ENCODE measurements around the gene MYLK.

The MYLK gene

GRCh38 chr3:123877466-123877865 is 6.7 kb downstream of the MYLK start:
- TF ChIP-seq SIN3A (IDR thresholded peaks at IDR 0.05; ENCODE audit: borderline replicate concordance, insufficient read depth, low read length) (no peak), REST (IDR thresholded peaks at IDR 0.05; ENCODE audit: insufficient read depth in 1 of 2, low read depth in 2 of 2, low read length in 2 of 2) (no peak), FOXP2 (optimal IDR thresholded peaks at IDR 0.05; ENCODE audit: borderline replicate concordance, extremely low read depth, extremely low read length, insufficient read depth) (no peak), POLR2AphosphoS5 (IDR thresholded peaks at IDR 0.05; ENCODE audit: low read depth, low read length) (no peak), TAF1 (IDR thresholded peaks at IDR 0.05; ENCODE audit: borderline replicate concordance, insufficient read depth, low read length) (no peak)

- TF ChIP-seq POLR2AphosphoS5 (IDR thresholded peaks at IDR 0.05; ENCODE audit: low read depth, low read length): no peak
- TF ChIP-seq REST (IDR thresholded peaks at IDR 0.05; ENCODE audit: insufficient read depth in 1 of 2, low read depth in 2 of 2, low read length in 2 of 2): no peak
- TF ChIP-seq SIN3A (IDR thresholded peaks at IDR 0.05; ENCODE audit: borderline replicate concordance, insufficient read depth, low read length): no peak
- no peak for TF ChIP-seq FOXP2 (optimal IDR thresholded peaks at IDR 0.05; ENCODE audit: borderline replicate concordance, extremely low read depth, extremely low read length, insufficient read depth)
- TF ChIP-seq TAF1 (IDR thresholded peaks at IDR 0.05; ENCODE audit: borderline replicate concordance, insufficient read depth, low read length): no peak
These were observed 7.3 kb downstream of the MYLK start for GRCh38 chr3:123876858-123877257.

GRCh38 chr3:123872621-123873020 is 11.5 kb downstream of the MYLK start:
- TF ChIP-seq POLR2AphosphoS5 (IDR thresholded peaks at IDR 0.05; ENCODE audit: low read depth, low read length): no peak
- TF ChIP-seq TAF1 (IDR thresholded peaks at IDR 0.05; ENCODE audit: borderline replicate concordance, insufficient read depth, low read length): no peak
- no peak for TF ChIP-seq FOXP2 (optimal IDR thresholded peaks at IDR 0.05; ENCODE audit: borderline replicate concordance, extremely low read depth, extremely low read length, insufficient read depth)
- no peak for TF ChIP-seq SIN3A (IDR thresholded peaks at IDR 0.05; ENCODE audit: borderline replicate concordance, insufficient read depth, low read length)
- no peak for TF ChIP-seq REST (IDR thresholded peaks at IDR 0.05; ENCODE audit: insufficient read depth in 1 of 2, low read depth in 2 of 2, low read length in 2 of 2)

GRCh38 chr3:123871946-123872345 is 12.2 kb downstream of the MYLK start:
- TF ChIP-seq REST (IDR thresholded peaks at IDR 0.05; ENCODE audit: insufficient read depth in 1 of 2, low read depth in 2 of 2, low read length in 2 of 2): no peak
- TF ChIP-seq POLR2AphosphoS5 (IDR thresholded peaks at IDR 0.05; ENCODE audit: low read depth, low read length): no peak
- no peak for TF ChIP-seq TAF1 (IDR thresholded peaks at IDR 0.05; ENCODE audit: borderline replicate concordance, insufficient read depth, low read length)
- no peak for TF ChIP-seq SIN3A (IDR thresholded peaks at IDR 0.05; ENCODE audit: borderline replicate concordance, insufficient read depth, low read length)
- TF ChIP-seq FOXP2 (optimal IDR thresholded peaks at IDR 0.05; ENCODE audit: borderline replicate concordance, extremely low read depth, extremely low read length, insufficient read depth): no peak

GRCh38 chr3:123870033-123870432 is 14.1 kb downstream of the MYLK start:
- TF ChIP-seq SIN3A (IDR thresholded peaks at IDR 0.05; ENCODE audit: borderline replicate concordance, insufficient read depth, low read length): no peak

Data from PFSK-1 (cell line).